Activated CD8-positive, alpha-beta memory T cell treated with anti-CD3 and anti-CD28 coated beads, Interleukin-2, amount 50 U/mL, for 24 hours (primary cell): ENCODE data around the gene CDHR2.
"Not testable (repeated sequence)": the region's sequence is repeated elsewhere in the genome, so short reads cannot be mapped to it uniquely, and the experiment has no call there.

Experiments
- DNase-seq: peaks from one replicate; pipeline ENCODE4 v3.0.0-alpha.2; 2020; ENCODE audit errors: extremely low read depth

CDHR2 gene

DNA sequence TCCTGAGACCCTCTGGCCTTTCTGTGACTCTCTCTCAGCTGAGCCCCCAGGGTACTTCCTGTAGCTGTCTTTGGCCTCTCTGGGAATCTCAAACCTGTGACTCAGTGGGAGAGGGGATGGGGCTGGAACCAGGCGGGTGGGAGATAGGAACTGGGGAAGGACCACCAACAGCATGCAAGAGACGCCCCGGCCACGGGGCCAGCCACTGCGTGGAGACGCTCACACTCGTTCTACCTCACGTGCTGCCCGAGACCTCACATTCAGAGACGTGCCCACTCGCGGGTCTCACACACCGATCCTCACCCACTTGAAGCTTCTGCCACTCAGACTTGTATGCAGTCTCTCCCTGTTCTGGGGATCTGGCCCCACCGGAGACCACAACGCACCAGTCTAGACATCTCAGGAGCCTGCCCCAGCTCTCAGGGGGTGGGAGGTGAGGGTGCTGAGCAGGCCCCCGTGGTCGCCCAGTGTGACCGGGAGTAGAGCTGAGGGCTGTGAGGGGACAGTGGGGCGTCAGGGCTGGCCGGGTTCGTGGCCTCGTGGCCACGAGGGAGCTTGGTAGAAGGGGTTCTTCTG is 47.0 kb downstream of the CDHR2 start:
- no peak for DNase-seq

DNA sequence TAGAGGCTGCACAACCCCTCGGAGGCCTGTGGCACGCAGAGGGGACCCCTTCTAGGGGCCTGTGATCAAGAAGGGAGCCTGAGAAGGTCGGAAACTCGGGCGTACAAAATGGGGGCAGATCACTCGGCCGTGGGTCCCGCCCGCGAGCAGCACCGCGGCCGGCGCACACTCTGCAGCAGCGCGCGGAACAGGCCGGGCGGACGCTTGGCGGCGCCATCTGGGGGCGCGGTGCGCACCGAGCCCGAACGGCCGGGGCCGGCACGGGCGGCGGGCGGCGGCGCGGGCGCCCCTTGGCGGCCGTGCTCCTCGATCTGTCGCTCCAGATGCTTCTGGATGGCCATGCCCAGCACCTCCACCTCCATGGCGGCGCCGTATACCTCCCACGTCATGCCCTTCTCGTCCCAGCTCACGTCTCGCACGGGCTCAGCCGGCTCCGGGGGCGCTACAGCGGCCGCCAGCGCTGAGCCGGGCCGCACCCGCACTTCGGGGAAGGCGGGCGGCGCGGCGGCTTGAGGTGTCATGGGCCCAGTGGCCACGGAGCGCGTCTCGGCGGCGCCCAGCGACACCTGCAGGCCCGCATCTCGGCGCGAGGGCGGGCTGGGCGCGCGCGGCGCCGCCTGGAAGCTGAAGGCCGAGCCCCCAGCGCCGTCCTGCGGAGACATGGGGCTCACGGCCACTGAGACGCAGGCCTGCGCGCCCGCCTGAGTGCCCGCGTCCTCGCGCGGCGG is 47.7 kb downstream of the CDHR2 start:
- DNase-seq = no peak

DNA sequence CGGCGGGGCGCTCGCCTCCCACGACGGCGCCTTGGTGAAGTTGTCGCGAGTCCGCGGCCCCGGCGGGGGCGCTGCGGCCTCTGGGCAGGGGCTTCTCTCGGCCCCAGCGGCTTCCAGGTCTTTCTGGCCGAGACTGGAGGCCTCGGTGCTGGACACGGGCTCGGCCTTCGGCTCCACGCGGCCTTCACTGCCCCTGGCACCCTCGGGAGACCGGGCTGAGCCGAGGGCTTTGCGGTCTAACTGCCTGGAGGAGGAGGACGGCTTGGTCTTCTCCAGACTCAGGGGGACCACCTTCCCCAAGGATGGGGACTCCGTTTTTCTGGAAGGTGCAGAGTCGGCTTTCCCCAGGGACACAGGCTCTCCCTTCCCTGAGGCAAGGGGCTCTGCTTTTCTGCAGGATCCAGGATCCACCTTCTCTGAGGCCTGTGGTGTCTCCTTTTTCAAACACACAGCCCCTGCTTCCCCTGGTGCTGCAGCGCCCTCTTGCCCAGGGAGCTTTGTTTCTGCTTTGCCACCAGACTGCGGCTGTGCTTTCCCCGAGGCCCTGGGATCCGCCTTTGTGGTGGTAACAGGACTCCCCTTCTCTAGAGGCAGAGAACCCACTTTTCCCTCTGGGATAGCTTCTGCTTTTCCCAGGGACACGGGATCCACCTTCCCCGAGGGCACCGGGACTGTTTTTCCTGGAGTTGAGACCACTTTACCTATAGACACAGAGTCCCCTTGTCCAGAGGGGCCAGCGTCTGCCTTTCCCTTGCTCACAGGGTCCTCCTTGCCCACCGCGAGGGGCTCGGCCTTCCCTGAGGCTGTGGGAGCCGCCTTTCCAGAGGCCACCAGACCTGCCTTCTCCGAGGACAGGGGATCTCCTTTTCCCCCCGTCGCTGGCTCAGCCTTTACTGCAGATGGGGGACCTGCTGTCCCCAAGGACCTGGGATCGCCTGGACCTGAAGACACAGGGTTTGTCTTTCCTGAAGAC is 48.6 kb downstream of the CDHR2 start:
- no peak for DNase-seq

DNA sequence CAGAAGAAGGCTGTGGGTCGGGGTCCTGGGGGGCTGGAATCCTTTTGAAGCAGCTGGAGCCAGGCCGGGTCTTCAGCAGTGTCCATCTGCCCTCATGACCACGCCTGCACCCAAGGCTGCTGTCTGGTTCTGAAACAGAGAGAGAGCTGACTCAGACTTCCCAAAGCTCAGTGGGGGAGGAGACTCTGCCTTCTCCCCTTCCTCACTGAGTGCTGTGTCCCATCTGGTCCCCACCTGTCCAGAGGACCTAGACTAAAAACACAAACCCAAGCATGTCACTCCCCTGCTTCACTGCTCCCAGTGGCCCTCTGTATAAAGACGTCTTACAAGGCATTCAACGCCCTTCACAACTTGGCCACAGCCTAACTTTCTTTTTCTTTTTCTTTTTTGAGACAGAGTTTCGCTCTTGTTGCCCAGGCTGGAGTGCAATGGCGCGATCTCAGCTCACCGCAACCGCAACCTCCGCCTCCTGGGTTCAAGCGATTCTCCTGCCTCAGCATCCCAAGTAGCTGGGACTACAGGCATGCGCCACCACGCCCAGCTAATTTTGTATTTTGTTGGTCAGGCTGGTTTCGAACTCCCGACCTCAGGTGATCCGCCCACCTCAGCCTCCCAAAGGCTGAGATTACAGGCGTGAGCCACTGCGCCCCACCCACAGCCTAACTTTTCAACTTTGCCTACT is 50.7 kb downstream of the CDHR2 start:
- DNase-seq = not testable (repeated sequence)

DNA sequence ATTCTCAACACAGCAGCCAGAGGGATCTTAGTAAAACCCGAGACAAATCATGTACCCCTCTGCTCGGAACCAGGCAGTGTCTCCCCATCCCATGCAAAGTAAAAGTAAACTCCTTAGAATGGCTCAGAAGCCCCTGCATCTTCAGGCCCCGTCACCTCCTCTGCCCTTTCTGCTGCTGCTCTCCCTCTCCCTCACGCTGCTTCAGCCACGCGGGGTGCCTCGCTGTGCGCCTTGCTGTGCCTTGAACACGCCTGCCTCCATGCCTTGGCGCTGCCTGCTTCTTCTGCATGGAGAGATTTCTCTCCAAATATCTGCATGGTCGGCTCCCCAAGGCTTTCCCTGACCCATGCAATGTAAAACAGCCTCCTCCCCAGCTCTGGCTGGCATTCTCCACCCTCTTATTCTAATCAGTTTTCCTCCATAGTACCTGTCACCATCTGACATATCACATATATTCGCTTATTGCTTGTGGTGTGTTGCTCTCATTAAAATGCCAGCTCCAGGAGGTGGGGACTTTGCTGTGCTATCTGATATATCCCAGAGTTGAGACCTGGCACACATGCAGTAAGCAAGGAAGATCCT is 52.9 kb downstream of the CDHR2 start:
- no peak for DNase-seq

DNA sequence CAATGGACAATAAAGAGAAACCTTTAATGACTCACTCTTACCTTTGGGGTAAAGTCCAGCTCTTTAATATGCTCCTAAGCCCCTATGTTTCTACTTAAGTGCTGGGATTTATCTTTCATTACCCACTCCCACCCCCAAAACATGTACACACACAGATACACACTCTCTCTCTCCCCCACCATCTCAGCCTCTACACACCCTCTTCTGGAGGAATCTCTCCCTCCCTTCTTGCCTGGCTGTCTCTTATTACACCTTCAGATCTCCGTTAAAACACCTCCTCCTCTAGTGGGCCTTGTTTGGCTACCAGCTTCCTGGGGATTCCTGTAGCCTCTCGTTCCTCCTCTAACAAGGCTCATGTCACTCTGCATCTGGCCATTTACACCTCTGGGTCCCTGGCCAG is 53.9 kb downstream of the CDHR2 start:
- DNase-seq = no peak

DNA sequence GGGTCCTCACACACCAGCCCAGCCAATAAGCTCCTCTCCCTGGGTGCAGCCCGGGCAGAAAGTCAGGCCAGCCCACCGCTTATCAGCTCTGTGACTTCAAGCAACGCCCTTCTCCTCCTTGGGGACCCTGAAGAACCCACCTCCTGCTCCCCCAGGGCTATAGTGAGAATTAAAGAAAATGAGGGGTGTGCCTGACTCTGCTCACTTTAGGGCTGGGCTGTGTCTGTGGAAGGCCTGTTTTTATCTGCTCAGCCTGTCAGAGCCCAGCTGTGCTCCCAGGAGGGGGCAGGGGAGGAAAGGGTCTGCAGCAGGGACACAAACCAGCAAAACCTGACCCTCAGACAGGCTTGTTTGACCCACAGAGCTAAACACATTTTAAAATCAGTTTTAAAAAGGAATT is 56.9 kb downstream of the CDHR2 start:
- no peak for DNase-seq

DNA sequence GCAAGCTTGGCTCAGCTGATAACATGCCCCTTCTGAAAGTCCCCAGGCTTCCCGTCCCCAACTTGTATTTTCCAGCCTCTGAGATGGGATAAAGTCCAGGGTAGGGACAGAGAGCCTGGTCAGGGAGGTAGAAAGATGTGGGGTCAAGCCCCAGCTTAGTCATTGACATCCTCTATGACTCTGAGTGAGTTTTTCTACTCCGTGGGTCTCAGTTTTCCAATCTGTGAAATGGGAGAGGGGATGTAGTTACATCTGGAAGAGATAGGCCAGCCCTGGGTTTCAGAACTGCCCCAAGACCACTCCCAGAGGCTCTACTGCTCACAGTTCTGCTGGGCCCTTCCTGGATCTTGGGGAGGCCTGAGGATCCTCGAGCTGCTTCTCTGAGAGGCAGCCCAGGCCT is 57.7 kb downstream of the CDHR2 start:
- DNase-seq = no peak

DNA sequence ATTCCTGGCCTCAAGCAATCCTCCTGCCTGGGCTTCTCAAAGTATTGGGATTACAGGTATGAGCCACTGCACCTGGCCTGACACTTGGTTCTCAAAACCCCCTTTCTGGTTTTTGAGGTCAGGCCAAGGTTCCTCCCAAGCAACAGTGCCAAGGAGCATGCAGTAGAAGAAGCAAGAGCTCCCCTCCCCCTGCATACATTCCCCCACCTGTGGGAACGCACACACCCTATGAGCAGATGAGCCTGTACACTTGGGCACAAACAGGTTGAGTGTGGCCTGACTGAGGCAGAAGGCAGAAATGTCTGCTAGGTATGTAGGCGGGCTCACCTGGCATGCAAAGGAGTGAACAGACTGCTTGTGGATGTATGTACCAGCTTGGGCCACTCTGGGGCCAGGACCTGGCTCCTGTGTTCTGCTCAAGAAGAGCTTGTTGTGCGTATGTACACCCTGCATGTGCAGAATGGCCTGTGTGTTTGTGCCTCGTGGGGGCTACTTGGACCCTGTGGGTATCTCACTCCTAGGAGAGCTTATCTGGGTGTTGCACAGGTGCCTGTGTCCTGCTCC is 59.1 kb downstream of the CDHR2 start:
- no peak for DNase-seq

DNA sequence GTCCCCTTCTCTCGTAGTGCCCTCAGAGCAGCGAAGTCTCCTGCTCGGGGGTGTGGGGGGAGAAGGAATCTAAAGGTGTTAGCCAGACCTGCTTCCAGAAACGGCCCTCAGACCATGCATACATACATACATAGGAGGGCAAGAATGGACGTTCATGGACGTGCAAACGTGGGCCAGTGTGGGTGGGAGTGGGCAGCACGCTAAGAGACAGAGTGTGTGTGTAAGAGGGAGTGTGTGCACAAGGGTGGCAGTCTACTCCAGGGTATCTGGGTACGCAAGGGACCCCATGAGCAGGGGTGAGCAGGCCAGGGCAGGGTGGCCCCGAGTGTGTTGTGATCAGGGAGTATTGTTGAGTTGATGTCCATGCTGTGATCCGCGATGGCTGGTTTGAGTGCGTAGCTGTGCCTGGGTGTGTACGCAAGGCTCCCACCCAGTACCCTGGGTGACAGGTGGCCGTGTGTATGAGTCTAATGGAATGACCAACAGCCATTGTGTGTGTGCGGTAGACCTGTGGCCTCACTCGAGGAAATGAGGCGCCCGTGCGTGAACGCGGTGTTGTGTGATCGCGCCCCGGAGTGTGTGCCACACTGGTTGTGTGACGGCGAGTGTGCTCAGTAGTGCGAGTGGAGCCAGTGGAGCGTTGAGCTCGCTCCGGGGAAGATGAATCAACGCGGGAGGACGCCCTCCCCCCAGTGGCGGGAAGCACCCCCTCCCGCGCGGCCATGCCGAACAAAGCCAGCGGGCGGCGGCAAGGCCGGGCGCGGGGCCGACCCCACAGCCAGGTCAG is 60.0 kb downstream of the CDHR2 start:
- no peak for DNase-seq

DNA sequence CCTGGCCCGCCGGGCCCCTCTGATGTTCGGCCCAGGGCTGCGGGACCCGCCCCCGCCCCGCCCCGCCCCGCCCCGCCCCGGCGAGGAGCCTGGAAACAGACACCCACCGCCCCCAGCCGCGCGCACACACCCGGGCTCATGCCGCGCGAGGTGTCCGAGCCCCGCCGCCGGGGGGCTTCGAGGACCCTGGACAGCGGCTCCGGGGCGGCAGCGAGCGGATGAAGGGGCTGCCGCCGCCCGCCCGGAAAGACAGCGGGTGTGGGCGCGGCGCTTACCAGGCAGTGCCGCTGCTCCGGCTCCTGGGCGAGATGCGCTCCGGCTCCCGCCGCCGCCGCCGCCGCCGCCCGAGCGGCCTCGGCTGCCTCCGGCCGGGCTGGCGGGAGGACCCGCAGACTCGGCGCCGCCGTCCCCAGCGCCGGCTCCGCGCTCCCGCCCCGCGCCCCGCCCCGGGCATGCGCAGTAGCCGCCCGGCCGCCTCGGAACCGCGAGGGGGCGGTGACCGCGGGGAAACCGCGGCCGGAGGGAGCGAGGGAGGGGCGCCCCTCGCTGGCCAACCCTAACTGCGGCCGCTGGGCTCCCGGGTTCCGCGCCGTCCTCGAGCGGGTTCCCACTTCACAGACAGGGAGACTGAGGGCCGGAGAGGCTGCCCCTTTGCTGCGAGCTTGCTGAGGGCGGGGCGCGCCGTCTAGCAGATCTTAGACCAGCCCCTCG is 60.7 kb downstream of the CDHR2 start, which contains the start of gene GPRIN1:
GPRIN1 (minus strand) TSS at position 433 of the 711 bp plus-strand sequence. CDS start 10,322 bp downstream, outside the sequence.
- DNase-seq = no peak

DNA sequence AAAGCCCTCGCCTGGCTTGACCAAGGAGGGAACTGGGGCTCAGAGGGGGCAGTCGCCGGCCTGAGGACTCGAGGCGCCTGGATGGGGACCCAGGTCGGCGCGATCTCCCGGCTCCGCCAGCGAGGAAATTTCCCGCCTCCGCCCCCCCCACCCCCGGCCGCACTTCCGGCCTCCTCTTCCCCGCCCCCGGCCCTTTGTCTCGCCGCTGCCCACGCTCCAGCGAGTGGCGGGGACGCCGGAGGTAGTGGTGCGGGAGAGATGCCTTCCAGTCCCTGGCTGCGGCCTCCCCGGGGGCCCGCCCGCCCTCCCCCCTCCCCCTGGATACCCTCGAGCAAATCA is 61.3 kb downstream of the CDHR2 start:
- DNase-seq = no peak

DNA sequence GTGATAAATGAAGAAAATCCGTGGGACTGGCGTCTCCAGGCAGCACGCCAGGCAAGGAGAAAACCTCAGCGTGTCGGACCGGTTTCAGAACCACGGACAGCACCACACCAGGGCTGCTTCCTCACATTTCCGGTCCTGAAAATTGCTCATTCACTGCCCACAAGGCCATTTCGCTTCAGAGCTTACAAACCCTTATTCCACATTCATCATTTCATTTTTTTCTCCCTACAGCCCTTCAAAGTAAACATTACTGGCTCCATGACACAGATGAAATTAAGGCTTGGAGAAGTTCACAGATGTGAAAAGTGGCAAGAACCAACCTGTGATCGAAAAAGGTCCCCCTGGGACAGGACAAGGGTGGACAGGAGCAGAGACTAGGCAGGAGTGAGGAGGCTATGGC is 62.3 kb downstream of the CDHR2 start:
- no peak for DNase-seq

DNA sequence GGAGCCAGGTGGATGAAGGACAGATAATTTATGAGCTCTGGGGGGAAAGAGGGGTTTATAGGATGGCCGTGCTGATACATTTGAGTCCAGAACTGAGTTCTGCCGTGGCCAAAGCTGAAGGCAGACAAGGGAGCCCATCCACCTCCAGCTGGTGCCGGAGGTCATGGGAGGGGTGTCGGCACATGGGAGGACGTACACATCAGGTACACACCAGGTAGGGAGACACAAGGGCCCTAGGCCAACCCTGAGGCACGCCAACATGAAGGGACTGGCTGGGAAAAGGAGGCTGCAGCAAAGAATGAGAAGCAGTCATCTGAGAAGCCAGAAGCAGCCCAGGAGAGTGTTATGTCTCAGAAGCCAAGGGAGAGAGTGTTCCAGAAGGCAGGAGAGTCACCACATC is 62.9 kb downstream of the CDHR2 start:
- no peak for DNase-seq

DNA sequence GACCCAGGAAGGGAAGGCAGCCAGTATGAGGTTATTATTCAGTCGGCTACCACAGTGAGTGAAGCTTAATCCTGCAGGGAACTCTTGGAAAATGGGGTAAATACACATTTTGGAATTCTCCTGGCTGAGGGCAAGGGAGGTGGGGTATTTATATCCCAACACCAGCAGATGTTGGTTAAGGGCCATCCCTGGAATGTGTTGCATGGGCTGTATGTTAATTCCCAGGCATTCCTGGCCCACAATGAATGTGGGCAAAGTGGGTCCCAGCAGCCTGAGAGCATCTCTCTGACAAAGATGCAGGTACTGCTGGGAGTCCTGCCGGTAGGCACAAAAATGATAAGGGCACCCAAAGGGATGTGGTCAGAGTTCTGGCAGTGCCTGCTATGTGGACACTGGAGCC is 63.7 kb downstream of the CDHR2 start:
- no peak for DNase-seq

DNA sequence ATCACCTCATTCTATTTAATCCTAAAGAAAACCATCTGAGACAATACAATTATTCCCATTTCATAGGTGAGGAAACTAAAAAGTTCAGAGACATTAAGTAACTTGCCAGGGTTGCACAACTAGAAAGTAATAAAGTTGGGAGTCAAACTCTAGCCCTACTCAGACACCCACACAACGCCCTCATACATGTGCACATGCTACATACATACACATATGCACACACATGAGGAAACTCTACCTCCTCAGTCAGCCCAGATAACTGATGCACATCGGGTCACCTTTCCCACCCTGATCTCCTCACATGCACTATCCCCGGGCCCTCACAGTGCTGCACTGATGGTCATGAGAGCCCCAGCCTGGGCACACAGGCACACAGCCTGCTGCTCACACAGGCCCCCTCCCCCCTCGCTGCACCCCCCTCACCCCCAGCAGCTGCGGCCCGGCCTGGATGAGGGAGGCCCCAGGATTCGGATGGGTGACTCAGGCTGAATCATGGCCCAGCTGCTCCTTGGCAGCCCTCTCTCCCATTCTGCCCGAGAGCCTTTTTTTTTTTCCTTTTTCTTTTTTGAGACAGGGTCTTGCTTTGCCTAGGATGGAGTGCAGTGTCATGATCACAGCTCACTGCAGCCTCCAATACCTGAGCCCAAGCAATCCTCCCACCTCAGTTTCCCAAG is 65.8 kb downstream of the CDHR2 start:
- no peak for DNase-seq

DNA sequence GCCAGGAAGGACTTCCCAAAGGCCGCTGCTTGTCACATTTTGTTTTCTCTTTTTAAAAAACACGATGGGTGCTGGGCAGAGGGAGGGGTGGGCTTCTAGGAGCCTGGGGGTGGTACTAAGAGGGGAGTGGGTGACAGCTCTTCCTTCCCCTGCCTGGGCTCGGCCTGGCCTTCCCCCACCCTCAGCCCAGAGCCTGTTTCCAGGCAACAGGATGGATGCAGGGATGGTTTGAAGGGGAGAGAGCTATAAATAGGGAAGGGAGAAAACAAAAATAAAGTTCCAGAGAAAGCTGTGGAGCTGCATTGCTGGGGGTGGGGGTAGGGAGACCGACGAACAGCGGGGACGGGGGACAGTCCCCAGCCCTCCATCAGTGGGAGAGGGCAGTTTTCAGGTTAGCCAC is 67.4 kb downstream of the CDHR2 start:
- no peak for DNase-seq

DNA sequence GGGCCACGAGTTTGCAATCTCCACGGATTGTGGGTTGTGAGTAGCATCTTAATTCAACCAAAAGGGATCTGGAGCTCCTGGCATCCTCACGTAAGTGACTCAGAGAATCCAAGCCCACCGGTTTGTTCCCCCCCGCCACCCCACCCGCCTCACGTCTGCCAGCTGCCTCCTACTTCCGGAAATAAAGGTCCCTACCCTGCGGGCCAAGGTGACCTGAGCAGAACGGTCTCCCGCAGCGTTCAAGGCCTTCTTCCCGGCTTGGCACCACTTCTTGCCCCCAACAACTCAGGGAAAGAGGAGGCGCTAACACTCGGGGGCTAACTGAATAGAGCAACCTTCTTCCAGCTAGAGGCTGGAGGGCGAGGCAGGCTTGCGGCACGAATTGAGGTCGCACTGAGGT is 69.6 kb downstream of the CDHR2 start:
- no peak for DNase-seq

DNA sequence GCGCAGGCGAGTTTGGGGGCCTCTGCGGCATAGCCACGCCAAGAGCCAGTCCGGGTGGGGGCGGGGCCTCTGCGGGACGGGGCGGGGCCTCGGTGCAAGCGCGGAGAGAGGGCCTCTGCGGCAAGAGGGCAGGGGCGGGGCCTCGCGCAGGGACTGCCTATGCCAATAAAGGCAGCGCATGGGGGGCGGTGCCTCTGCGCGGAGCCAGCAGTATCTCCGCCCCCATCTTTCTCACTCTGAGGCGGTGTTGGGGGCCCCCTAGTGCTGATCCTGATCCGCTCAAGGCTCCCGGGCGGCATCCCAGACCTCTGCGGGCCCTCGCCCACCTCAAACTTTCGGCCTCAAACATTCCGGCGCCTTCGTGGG is 70.0 kb downstream of the CDHR2 start:
- DNase-seq = peak; percentile 65
